ENCODE data around the gene MAGEE2.
"Not testable (repeated sequence)": the region's sequence is repeated elsewhere in the genome, so short reads cannot be mapped to it uniquely, and the experiment has no call there.

The MAGEE2 gene

GRCh38 chrX:75784680-75785491 lies at the start of gene MAGEE2:
Gene MAGEE2 (minus strand): TSS chrX:75785254. CDS start chrX:75785051, 203 bp downstream.
- peak in 26 of 56 donors; percentile 0 to 44 (median 5) for DNase-seq

DNA sequence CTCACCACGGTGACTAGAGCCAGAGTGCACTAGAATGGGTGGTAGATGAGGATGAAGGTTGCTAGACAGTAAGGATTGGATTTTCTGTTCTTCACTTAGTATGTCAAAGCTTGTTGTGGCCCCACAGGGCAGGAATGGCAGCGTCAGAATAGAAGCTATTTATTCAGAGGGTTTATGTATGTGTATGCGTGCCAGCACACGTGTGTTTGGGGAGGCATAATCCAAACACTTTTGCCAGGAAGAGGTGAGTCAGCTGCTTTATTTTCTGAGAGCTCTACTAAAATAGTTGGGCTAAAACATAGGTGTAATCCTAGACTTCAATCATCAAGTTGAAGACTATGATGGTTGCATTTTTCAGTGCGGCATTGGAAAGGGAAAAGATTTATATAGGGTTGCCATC lies 1.2 kb upstream of the MAGEE2 start:
- DNase-seq, result no peak

- DNase-seq, result peak in 50 of 56 donors; percentile 0 to 72 (median 26)
Measured at GRCh38 chrX:75781611-75782010, 3.4 kb downstream of the MAGEE2 start.

DNA sequence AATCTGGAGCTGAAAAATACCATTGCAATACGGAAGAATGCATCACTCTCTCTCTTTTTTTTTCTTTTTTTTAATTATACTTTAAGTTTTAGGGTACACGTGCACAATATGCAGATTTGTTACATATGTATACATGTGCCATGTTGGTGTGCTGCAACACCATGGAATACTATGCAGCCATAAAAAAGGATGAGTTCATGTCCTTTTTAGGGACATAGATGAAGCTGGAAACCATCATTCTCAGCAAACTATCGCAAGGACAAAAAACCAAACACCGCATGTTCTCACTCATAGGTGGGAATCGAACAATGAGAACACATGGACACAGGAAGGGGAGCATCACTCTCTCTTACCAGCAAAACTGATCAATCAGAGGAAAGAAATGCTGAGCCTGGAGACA lies 17.0 kb downstream of the MAGEE2 start:
- not testable (repeated sequence) for DNase-seq

GRCh38 chrX:75748431-75748830 lies 36.6 kb downstream of the MAGEE2 start:
- peak in 1 of 56 donors; percentile 0 for DNase-seq

DNA sequence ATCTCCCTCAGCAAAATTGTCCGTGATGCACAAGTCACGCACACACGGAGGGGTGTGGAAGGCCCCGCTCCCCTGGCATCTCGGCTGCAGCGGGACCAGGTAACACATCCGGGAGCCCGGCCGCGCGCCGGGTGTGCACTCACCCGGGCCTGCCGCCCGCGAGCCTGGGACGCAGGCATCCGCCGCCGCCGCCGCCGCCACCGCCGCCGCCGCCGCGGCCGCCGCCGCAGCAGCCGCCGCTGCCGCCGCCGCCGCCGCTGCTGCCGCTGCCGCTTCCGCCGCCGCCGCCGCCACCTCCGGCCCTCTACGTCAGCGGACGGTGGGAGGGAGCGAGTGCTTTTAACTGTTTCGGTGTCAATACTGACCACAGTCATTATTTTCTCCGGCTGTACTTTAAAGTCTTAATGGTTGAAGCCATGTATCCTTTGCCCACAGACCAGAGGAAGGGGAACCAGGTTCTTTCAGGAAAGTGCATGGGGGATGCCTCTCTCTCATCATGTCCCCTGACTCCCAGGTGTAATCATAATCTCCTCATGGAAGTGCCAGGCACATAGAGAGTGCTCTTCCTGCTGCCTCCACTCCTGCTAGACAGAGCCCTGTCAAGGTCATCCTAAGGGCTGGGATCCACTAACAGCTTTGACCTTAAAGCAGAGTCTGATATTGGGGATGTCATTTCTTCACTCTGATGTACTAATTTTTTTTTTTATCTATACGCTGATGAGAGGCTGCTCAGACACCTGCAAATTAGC lies 38.0 kb downstream of the MAGEE2 start:
- DNase-seq, result peak in 21 of 56 donors; percentile 0 to 33 (median 3)
